Esophagus muscularis mucosa (tissue), 3 donors: ENCODE measurements around the gene SNIP1.

Experiments used
- POLR2A ChIP-seq: fragments of 450-650 bp; IDR thresholded peaks from one replicate; pipeline ENCODE4 v1.6.1; 2017; ENCODE audit warnings: antibody characterized with exemption, moderate library complexity, mild to moderate bottlenecking, low read depth
- POLR2AphosphoS5 ChIP-seq, 2 donors: sonication (generic); formaldehyde crosslinking; IDR thresholded peaks; one replicate each; pipeline ENCODE4 v1.6.1; 2017; ENCODE audit warnings: antibody characterized with exemption in 2 of 2
- TF ChIP-seq, protein P1 (sequence below), 3 experiments: fragments of 200-600 bp in 2 of 3; fragments of 450-650 bp in 1 of 3; sonication (generic) in 2 of 3; IDR thresholded peaks; one replicate each; pipeline ENCODE4 v1.5.1; 2017 to 2019; ENCODE audit warnings: antibody characterized with exemption in 3 of 3, mild to moderate bottlenecking in 2 of 3, moderate library complexity in 1 of 3

DNA sequence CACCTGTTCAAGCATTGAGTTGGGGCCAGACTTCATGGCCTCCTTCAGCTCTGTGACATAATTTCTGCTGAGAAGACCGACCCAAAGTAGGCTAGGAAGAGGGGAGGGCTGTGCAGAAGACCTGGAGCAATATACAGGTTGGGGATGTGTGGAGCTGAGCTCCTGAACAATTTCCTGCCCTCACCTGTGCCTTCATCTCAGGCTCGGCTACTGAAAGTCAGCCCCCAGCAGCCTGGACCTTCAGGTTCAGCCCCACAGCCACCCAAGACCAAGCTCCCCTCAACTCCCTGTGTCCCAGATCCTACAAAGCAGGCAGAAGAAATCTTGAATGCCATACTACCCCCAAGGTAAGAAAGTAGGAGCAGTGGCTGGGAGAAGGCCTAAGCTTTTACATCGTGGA, 3.3 kb upstream of the SNIP1 start:
- TF ChIP-seq, protein P1, sequence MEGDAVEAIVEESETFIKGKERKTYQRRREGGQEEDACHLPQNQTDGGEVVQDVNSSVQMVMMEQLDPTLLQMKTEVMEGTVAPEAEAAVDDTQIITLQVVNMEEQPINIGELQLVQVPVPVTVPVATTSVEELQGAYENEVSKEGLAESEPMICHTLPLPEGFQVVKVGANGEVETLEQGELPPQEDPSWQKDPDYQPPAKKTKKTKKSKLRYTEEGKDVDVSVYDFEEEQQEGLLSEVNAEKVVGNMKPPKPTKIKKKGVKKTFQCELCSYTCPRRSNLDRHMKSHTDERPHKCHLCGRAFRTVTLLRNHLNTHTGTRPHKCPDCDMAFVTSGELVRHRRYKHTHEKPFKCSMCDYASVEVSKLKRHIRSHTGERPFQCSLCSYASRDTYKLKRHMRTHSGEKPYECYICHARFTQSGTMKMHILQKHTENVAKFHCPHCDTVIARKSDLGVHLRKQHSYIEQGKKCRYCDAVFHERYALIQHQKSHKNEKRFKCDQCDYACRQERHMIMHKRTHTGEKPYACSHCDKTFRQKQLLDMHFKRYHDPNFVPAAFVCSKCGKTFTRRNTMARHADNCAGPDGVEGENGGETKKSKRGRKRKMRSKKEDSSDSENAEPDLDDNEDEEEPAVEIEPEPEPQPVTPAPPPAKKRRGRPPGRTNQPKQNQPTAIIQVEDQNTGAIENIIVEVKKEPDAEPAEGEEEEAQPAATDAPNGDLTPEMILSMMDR (IDR thresholded peaks at IDR 0.05): no peak
- TF ChIP-seq POLR2A (no peak), POLR2AphosphoS5 (IDR thresholded peaks at IDR 0.05) (no peak)
